Esophagus muscularis mucosa (tissue), 4 donors: ENCODE measurements around the gene IRX3. TPM values are rescaled to one million over a fixed set of nuclear protein-coding genes. Genes with fewer than 3 reads are reported as not detected.
"Not testable (repeated sequence)": the region's sequence is repeated elsewhere in the genome, so short reads cannot be mapped to it uniquely, and the experiment has no call there.

Source experiments
- DNase-seq: peaks from one replicate; pipeline ENCODE4 v3.0.0-alpha.2; 2017; ENCODE audit errors: extremely low spot score
- H3K27ac ChIP-seq, 4 donors: fragments of 200-600 bp; sonication (generic); replicated peaks in 1 of 4; 1 replicate in 3 of 4; 2 replicates in 1 of 4; pipeline ENCODE4 v1.5.1; 2016 to 2019; ENCODE audit warnings: mild to moderate bottlenecking in 1 of 4
- H3K27me3 ChIP-seq, 4 donors: fragments of 200-600 bp; sonication (generic); one replicate each; pipeline versions ENCODE4 v1.5.1 to v1.6.0; 2016 to 2019
- H3K36me3 ChIP-seq, 4 donors: fragments of 200-600 bp; sonication (generic); one replicate each; pipeline ENCODE4 v1.5.1; 2016 to 2019
- H3K4me1 ChIP-seq, 4 donors: fragments of 200-600 bp; sonication (generic); one replicate each; pipeline ENCODE4 v1.5.1; 2016 to 2019
- H3K4me3 ChIP-seq, 4 donors: fragments of 200-600 bp; sonication (generic); 1 replicate in 2 of 4; 2 replicates in 2 of 4; pipeline ENCODE4 v1.5.1; 2016 to 2019; ENCODE audit warnings: mild to moderate bottlenecking in 4 of 4, moderate library complexity in 1 of 4
- H3K9me3 ChIP-seq, 4 donors: fragments of 200-600 bp; sonication (generic); 1 replicate in 3 of 4; 2 replicates in 1 of 4; pipeline ENCODE4 v1.5.1; 2016 to 2019
- CTCF ChIP-seq, 3 experiments: fragments of 200-600 bp in 2 of 3; fragments of 450-650 bp in 1 of 3; sonication (generic) in 2 of 3; IDR thresholded peaks; one replicate each; pipeline ENCODE4 v1.5.1; 2017 to 2019; ENCODE audit warnings: antibody characterized with exemption in 3 of 3, mild to moderate bottlenecking in 2 of 3, moderate library complexity in 1 of 3
- EP300 ChIP-seq: sonication (generic); formaldehyde crosslinking; IDR thresholded peaks from one replicate; pipeline ENCODE4 v1.6.1; 2017; ENCODE audit warnings: antibody characterized with exemption
- POLR2A ChIP-seq: fragments of 450-650 bp; IDR thresholded peaks from one replicate; pipeline ENCODE4 v1.6.1; 2017; ENCODE audit warnings: antibody characterized with exemption, moderate library complexity, mild to moderate bottlenecking, low read depth
- POLR2AphosphoS5 ChIP-seq, 2 donors: sonication (generic); formaldehyde crosslinking; IDR thresholded peaks; one replicate each; pipeline ENCODE4 v1.6.1; 2017; ENCODE audit warnings: antibody characterized with exemption in 2 of 2
- WGBS: methylation state at CpG from one replicate; pipeline ENCODE4 v1.1.5; 2018; 5-methylcytosine and 5-hydroxymethylcytosine counted together
- intact Hi-C: fragments of 100-400 bp; cut with DNase I; formaldehyde crosslinking; loops from one replicate; pipeline ENCODE4 v1.15.1; 2023
- total RNA-seq, 4 donors: library from RNA; depleted of rRNA; stranded (reverse); fragments of >200 nt; gene quantifications; one replicate each; pipeline versions ENCODE4 v1.1.0 to v1.2.1, GENCODE V29; 2016

IRX3 gene
- total RNA-seq, 4 donors from 2014 or later, result 0.39 to 1.7 (median 1.1) TPM

- no peak for DNase-seq
- Histone ChIP-seq H3K27me3 (peaks cover 0 to 24% (median 0%) of the 10 kb centered on the region in 4 donors), H3K4me3 (no peak overlapping the region), H3K36me3 (no peaks in the 10 kb centered on the region), H3K27ac (no peak overlapping the region), H3K9me3 (peaks cover 0 to 2% (median 0%) of the 10 kb centered on the region in 4 donors), H3K4me1 (peaks cover 0 to 8% (median 0%) of the 10 kb centered on the region in 4 donors)
- whole genome bisulfite sequencing, result 78% methylated on average over 4 of the region's 4 CpGs
- intact Hi-C loops, result no loop called here
- TF ChIP-seq POLR2A, result no peak
These were observed 20.1 kb downstream of the IRX3 start for GRCh38 chr16:54266363-54266955.

DNA sequence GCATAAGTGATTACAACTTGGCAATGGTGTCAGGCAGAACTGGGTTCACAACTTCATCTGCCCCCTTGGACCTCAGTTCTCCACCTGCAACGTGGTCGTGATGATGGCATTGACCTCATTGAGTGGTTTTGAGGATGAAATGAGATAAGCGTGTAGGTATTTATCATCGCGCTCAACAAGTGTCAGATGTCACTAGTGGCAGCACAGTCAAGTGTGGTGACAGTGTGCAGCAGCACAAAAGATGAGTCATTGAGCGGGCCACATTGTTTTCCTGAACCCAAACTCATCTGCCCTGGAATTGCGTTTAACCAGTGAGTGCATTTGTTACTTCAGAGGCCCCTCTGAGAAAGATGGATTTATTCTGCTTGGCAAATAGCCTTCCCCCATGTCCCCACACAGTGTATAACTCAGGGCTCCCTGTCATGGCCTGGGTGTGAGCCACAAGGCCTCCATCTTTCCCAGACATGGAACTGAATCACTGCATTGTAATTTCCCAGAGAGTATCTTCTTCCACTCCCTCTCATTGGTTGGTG, 20.9 kb downstream of the IRX3 start:
- intact Hi-C loops, result no loop called here
- no peaks in the 10 kb centered on the region for H3K36me3 ChIP-seq
- H3K27ac ChIP-seq, result no peak overlapping the region
- H3K4me3 ChIP-seq, result no peak overlapping the region
- peaks cover 0 to 8% (median 0%) of the 10 kb centered on the region in 4 donors for H3K4me1 ChIP-seq
- TF ChIP-seq POLR2A, result no peak
- TF ChIP-seq CTCF (IDR thresholded peaks at IDR 0.05), result no peak
- no peak for TF ChIP-seq EP300
- TF ChIP-seq POLR2AphosphoS5 (IDR thresholded peaks at IDR 0.05), result no peak
- no peaks in the 10 kb centered on the region for H3K9me3 ChIP-seq
- 83% methylated on average over 7 of the region's 7 CpGs for WGBS
- peaks cover 0 to 24% (median 0%) of the 10 kb centered on the region in 4 donors for H3K27me3 ChIP-seq
- no peak for DNase-seq

DNA sequence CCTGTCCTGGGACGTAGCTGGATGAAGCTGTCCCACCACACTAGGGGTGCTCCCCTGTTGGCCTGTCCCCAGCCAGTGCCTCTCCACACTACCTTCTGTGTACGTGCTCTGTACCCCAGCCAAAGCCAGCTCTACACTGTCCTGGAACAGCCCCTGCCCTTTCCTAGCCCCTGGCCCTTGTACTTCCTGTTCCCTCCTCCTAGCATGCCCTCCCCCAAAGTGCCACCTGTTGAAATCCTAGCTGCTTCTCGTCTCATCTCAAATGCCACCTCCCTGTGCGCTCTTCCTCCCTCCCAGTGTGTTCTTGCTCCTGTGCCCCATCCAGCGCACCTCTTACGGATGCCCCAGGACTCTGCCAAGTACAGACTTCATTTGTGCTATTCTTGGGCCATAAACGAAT, 33.5 kb downstream of the IRX3 start:
- Histone ChIP-seq H3K4me1 (no peaks in the 10 kb centered on the region), H3K4me3 (no peak overlapping the region), H3K27ac (no peak overlapping the region), H3K27me3 (peaks cover 0 to 21% (median 0%) of the 10 kb centered on the region in 4 donors), H3K36me3 (no peaks in the 10 kb centered on the region), H3K9me3 (no peaks in the 10 kb centered on the region)
- intact Hi-C loops, result no loop called here
- TF ChIP-seq EP300 (no peak), POLR2AphosphoS5 (IDR thresholded peaks at IDR 0.05) (no peak), CTCF (IDR thresholded peaks at IDR 0.05) (no peak), POLR2A (no peak)
- no peak for DNase-seq
- 80% methylated on average over 7 of the region's 7 CpGs for WGBS

DNA sequence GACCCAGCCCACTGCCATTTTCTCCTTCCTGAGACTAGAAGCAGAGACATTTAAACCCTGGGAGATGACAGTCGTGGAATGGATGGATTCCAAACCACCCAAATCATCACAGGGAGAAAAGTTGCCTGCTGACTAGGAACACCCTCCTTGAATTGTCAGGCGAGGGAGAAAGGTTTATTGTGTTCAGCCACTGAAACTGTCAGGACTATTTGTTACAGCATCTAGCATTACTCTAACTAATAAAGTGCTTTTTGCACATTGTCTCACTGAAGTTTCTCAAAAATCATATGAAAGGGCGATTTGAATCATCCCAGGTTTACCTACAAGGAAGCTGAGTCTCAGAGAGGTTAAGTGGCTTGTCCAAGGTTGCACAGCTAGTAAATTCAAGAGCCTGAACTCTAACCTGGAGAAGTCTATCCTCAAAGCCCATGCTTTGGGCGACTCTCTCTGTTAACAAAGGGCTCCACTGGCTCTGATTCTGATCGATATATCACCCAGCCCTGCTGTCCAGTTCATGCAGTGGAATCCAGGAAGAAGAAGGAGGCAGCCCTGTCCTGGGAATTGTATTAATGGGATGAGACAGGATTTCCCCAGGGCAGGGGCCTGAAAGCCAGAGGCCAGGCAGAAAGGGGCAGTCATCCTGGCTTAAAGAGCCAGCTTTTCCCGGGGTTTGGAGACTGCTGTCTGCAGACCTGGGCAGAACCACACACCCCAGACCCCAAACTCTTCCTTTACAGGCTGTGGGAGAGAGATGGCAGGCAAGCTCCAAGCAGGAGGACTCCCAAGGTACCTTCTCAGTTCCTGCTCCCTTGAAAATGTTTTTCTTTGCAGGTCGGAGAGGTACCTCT, 37.5 kb downstream of the IRX3 start:
- no peaks in the 10 kb centered on the region for H3K36me3 ChIP-seq
- intact Hi-C loops, result no loop called here

DNA sequence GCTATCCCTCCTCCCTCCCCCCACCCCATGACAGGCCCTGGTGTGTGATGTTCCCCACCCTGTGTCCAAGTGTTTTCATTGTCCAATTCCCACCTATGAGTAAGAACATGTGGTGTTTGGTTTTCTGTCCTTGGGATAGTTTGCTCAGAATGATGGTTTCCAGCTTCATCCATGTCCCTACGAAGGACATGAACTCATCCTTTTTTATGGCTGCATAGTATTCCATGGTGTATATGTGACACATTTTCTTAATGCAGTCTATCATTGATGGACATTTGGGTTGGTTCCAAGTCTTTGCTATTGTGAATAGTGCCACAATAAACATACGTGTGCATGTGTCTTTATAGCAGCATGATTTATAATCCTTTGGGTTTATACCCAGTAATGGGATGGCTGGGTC, 38.9 kb downstream of the IRX3 start:
- H3K9me3 ChIP-seq, H3K4me3 ChIP-seq, DNase-seq, H3K36me3 ChIP-seq, H3K27ac ChIP-seq, intact Hi-C loops, H3K4me1 ChIP-seq: not testable (repeated sequence)
- peaks cover 0 to 37% (median 0%) of the 10 kb centered on the region in 4 donors for H3K27me3 ChIP-seq
- WGBS, result 87% methylated on average over 2 of the region's 2 CpGs

More for the DNA sequence above, 37.5 kb downstream of the IRX3 start:
- no peak overlapping the region for H3K4me3 ChIP-seq
- WGBS, result 61% methylated on average over 7 of the region's 7 CpGs
- TF ChIP-seq EP300 (no peak), CTCF (IDR thresholded peaks at IDR 0.05) (no peak), POLR2AphosphoS5 (IDR thresholded peaks at IDR 0.05) (no peak), POLR2A (no peak)
- H3K9me3 ChIP-seq, result no peaks in the 10 kb centered on the region
- H3K27ac ChIP-seq, result no peak overlapping the region
- H3K27me3 ChIP-seq, result peaks cover 0 to 38% (median 0%) of the 10 kb centered on the region in 4 donors
- no peaks in the 10 kb centered on the region for H3K4me1 ChIP-seq
- no peak for DNase-seq
